Stomach (tissue), 9 donors: ENCODE measurements around the gene ITGB4. TPM values are rescaled to one million over a fixed set of nuclear protein-coding genes. Genes with fewer than 3 reads are reported as not detected.

Source experiments
- DNase-seq, 2 donors: peaks; one replicate each; pipeline versions ENCODE4 v3.0.0 to v3.0.0-alpha.2; 2013 to 2019
- H3K27ac ChIP-seq, 5 donors: fragments of 200-600 bp in 4 of 5; sonication (generic) in 4 of 5; one replicate each; pipeline ENCODE4 v1.5.1; 2013 to 2019; ENCODE audit warnings: mild to moderate bottlenecking in 1 of 5, moderate library complexity in 1 of 5
- H3K27me3 ChIP-seq, 3 donors: fragments of 200-600 bp; sonication (generic); one replicate each; pipeline ENCODE4 v1.5.1; 2017 to 2019; ENCODE audit warnings: mixed run types in 1 of 3
- H3K36me3 ChIP-seq, 4 donors: fragments of 200-600 bp; sonication (generic); 1 replicate in 3 of 4; 2 replicates in 1 of 4; pipeline ENCODE4 v1.5.1; 2016 to 2019
- H3K4me1 ChIP-seq, 4 donors: fragments of 200-600 bp; sonication (generic); one replicate each; pipeline ENCODE4 v1.5.1; 2016 to 2019
- H3K4me3 ChIP-seq, 4 donors: fragments of 200-600 bp; sonication (generic) in 3 of 4; one replicate each; pipeline ENCODE4 v1.5.1; 2016 to 2019; ENCODE audit warnings: mild to moderate bottlenecking in 1 of 4
- H3K9me3 ChIP-seq, 4 donors: fragments of 200-600 bp; sonication (generic); one replicate each; pipeline ENCODE4 v1.5.1; 2016 to 2019
- CTCF ChIP-seq, 7 experiments: fragments of 450-650 bp in 4 of 7; fragments of 200-600 bp in 3 of 7; sonication (generic) in 3 of 7; IDR thresholded peaks; one replicate each; pipeline ENCODE4 v1.5.1; 2016 to 2019; ENCODE audit warnings: antibody characterized with exemption in 7 of 7, control low read depth in 2 of 7, mild to moderate bottlenecking in 1 of 7
- EP300 ChIP-seq: sonication (generic); formaldehyde crosslinking; IDR thresholded peaks from one replicate; pipeline ENCODE4 v1.6.1; 2017; ENCODE audit warnings: antibody characterized with exemption
- POLR2A ChIP-seq, 4 donors: fragments of 450-650 bp; IDR thresholded peaks; one replicate each; pipeline ENCODE4 v1.6.1; 2016; ENCODE audit warnings: antibody characterized with exemption in 4 of 4, control low read depth in 2 of 4, mild to moderate bottlenecking in 1 of 4, moderate library complexity in 1 of 4
- POLR2AphosphoS5 ChIP-seq, 3 donors: sonication (generic); formaldehyde crosslinking; IDR thresholded peaks; one replicate each; pipeline ENCODE4 v1.6.1; 2016; ENCODE audit warnings: antibody characterized with exemption in 3 of 3
- WGBS, 5 donors: extraction: QIAGEN DNeasy Blood & Tissue Kit in 3 of 5; methylation state at CpG; one replicate each; pipeline versions ENCODE4 v1.1.5 to v1.1.7; 2013 to 2018; 5-methylcytosine and 5-hydroxymethylcytosine counted together
- intact Hi-C: fragments of 100-400 bp; cut with DNase I; formaldehyde crosslinking; loops from one replicate; pipeline ENCODE4 v1.15.1; 2023; ENCODE audit warnings: low total_unique reads
- polyA plus RNA-seq, 3 donors: library from polyadenylated mRNA; stranded (reverse); fragments of 200-250 nt; gene quantifications; one replicate each; pipeline ENCODE4 v1.2.3, GENCODE V29; 2013
- total RNA-seq, 5 donors: library from RNA; depleted of rRNA; stranded (reverse); fragments of >200 nt; gene quantifications; one replicate each; pipeline versions ENCODE4 v1.1.0 to v1.2.3, GENCODE V29; 2014 to 2016
- donor health status: healthy with polysubstance abuse.
- donor health status: Bipolar disorder and iron deficiency.
- donor health status: healthy.

ITGB4 gene
- total and polyA plus RNA-seq, 8 donors = 33.6 to 137 (median 92.6) TPM

DNA sequence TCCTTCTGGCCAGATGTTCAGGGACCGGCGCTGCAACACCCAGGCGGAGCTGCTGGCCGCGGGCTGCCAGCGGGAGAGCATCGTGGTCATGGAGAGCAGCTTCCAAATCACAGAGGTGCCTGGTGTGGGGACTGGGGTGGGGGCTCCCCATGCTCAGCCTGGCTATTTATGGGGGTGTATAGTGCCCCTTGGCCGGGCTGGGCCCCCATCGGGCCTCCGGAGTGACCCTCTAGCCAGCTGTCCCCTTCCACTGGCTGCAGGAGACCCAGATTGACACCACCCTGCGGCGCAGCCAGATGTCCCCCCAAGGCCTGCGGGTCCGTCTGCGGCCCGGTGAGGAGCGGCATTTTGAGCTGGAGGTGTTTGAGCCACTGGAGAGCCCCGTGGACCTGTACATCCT is 6.1 kb downstream of the ITGB4 start:
- DNase-seq = no peak

DNA sequence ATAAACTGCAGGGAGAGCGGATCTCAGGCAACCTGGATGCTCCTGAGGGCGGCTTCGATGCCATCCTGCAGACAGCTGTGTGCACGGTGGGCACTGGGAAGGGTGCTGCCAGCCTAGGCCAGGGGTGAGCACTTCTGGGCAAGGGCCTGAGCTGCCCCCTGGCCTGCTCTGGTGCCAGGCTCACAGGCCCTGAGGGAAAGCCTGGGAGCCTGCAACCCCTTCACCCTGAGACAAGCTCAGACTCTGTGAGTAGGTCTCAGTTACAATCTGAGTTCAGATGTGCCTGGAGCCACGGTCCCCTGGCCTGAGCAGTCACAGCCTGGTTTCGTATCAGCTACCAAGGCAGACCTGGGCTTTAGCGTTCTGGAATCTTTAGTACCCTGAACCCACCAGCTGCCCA is 8.1 kb downstream of the ITGB4 start:
- DNase-seq = no peak
- H3K9me3 ChIP-seq = no peaks in the 10 kb centered on the region
- TF ChIP-seq POLR2AphosphoS5 (IDR thresholded peaks at IDR 0.05) = no peak
- no peak for TF ChIP-seq CTCF (IDR thresholded peaks at IDR 0.05)
- no peak for TF ChIP-seq POLR2A (IDR thresholded peaks at IDR 0.05)
- no peak for TF ChIP-seq EP300
- H3K27me3 ChIP-seq = peaks cover 0 to 1% (median 0%) of the 10 kb centered on the region in 3 donors
- intact Hi-C loops = no loop called here
- peaks cover 28 to 97% (median 82%) of the 10 kb centered on the region in 4 donors for H3K36me3 ChIP-seq
- H3K4me3 ChIP-seq = no peak overlapping the region
- H3K27ac ChIP-seq = no peak overlapping the region
- H3K4me1 ChIP-seq = peaks cover 0 to 4% (median 2%) of the 10 kb centered on the region in 4 donors
- WGBS, 5 donors = 84 to 95% (median 88%) methylated on average over 7 of the region's 7 CpGs

More for the DNA sequence above, 6.1 kb downstream of the ITGB4 start:
- Histone ChIP-seq H3K36me3 (peaks cover 26 to 83% (median 73%) of the 10 kb centered on the region in 4 donors), H3K4me3 (no peak overlapping the region), H3K27ac (no peak overlapping the region), H3K4me1 (peaks cover 6 to 24% (median 17%) of the 10 kb centered on the region in 4 donors), H3K9me3 (no peaks in the 10 kb centered on the region), H3K27me3 (peaks cover 0 to 21% (median 2%) of the 10 kb centered on the region in 3 donors)
- TF ChIP-seq POLR2A (IDR thresholded peaks at IDR 0.05) (no peak), CTCF (IDR thresholded peaks at IDR 0.05) (no peak), EP300 (no peak), POLR2AphosphoS5 (IDR thresholded peaks at IDR 0.05) (no peak)
- intact Hi-C loops = no loop called here
- 91 to 95% (median 94%) methylated on average over 15 to 18 of the region's 18 CpGs for WGBS, 5 donors

DNA sequence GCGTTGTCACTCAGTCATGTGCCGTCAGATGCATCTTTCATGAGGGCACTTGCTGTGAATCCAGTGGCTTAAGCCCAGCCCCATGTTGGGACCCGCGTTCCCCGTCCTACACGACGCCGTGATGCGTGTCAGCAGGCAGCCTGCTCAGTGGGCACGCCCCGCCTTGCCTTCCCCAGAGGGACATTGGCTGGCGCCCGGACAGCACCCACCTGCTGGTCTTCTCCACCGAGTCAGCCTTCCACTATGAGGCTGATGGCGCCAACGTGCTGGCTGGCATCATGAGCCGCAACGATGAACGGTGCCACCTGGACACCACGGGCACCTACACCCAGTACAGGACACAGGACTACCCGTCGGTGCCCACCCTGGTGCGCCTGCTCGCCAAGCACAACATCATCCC is 8.8 kb downstream of the ITGB4 start:
- intact Hi-C loops = no loop called here
- TF ChIP-seq EP300 (no peak), CTCF (IDR thresholded peaks at IDR 0.05) (no peak), POLR2AphosphoS5 (IDR thresholded peaks at IDR 0.05) (no peak), POLR2A (IDR thresholded peaks at IDR 0.05) (no peak)
- Histone ChIP-seq H3K27me3 (no peaks in the 10 kb centered on the region), H3K36me3 (peaks cover 28 to 97% (median 77%) of the 10 kb centered on the region in 4 donors), H3K4me1 (peaks cover 0 to 6% (median 4%) of the 10 kb centered on the region in 4 donors), H3K9me3 (no peaks in the 10 kb centered on the region), H3K4me3 (no peak overlapping the region), H3K27ac (no peak overlapping the region)
- DNase-seq = no peak
- 91 to 95% (median 92%) methylated on average over 22 to 24 of the region's 24 CpGs for WGBS, 5 donors

GRCh38 chr17:75731086-75731715 is 9.9 kb downstream of the ITGB4 start:
- H3K36me3 ChIP-seq = peaks cover 20 to 96% (median 73%) of the 10 kb centered on the region in 4 donors
- intact Hi-C loops = no loop called here
- H3K27ac ChIP-seq = no peak overlapping the region
- WGBS, 5 donors = 89 to 94% (median 92%) methylated on average over 16 to 26 of the region's 26 CpGs
- TF ChIP-seq POLR2AphosphoS5 (IDR thresholded peaks at IDR 0.05) (no peak), POLR2A (IDR thresholded peaks at IDR 0.05) (no peak), CTCF (IDR thresholded peaks at IDR 0.05) (no peak), EP300 (no peak)
- H3K27me3 ChIP-seq = no peaks in the 10 kb centered on the region
- DNase-seq = no peak
- H3K9me3 ChIP-seq = no peaks in the 10 kb centered on the region
- H3K4me1 ChIP-seq = peaks cover 0 to 6% (median 4%) of the 10 kb centered on the region in 4 donors
- no peak overlapping the region for H3K4me3 ChIP-seq
